Measurements from ENCODE around the gene CHAF1B.

DNA sequence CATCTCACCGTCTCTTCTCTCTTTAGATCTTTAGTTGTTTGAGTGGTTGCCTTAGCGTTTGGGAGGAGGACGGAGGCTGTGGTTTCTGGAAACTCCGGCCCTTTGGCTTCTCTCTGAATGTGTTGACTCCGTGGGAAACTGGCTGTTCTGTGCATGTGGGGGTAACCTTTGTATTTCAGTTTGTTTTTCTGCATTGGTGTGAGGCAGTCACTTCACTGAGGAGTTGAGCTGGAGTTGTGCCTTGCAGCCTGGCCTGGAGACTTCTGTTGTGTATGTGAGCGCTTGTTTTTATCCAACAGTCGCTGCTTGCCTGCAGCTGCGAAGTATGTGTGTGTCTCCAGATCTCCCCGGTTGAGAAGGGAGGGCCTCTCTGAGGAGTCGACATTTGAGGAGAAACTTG, 61.1 kb downstream of the CHAF1B start:
- TF ChIP-seq SP2 (IDR thresholded peaks at IDR 0.05; ENCODE audit: extremely low read depth, low read depth, low read length, poor library complexity, severe bottlenecking) (no peak), SLC30A9 (CRISPR knock-in tag; IDR thresholded peaks at IDR 0.05) (no peak), EZH2 (IDR thresholded peaks at IDR 0.05; ENCODE audit: borderline replicate concordance, low read depth, low read length) (no peak), SPI1 (IDR thresholded peaks at IDR 0.05; ENCODE audit: borderline replicate concordance, low read depth, low read length) (no peak), NR3C1 (CRISPR knock-in tag; IDR thresholded peaks at IDR 0.05) (no peak), ILF3 (IDR thresholded peaks at IDR 0.05; ENCODE audit: borderline replicate concordance) (no peak), ZNF263 (CRISPR knock-in tag; IDR thresholded peaks at IDR 0.05; ENCODE audit: borderline replicate concordance) (no peak), POLR2A (conservative IDR thresholded peaks at IDR 0.05) (no peak), ZFP30 (CRISPR knock-in tag; IDR thresholded peaks at IDR 0.05; ENCODE audit: borderline replicate concordance) (no peak), EGR1 (conservative IDR thresholded peaks at IDR 0.05) (no peak), BRD4 (IDR thresholded peaks at IDR 0.05) (no peak), RAD21 (CRISPR knock-in tag; conservative IDR thresholded peaks at IDR 0.05 in 1 of 2, IDR thresholded peaks at IDR 0.05 in 1 of 2) (no peak)
- TF ChIP-seq, protein P1, sequence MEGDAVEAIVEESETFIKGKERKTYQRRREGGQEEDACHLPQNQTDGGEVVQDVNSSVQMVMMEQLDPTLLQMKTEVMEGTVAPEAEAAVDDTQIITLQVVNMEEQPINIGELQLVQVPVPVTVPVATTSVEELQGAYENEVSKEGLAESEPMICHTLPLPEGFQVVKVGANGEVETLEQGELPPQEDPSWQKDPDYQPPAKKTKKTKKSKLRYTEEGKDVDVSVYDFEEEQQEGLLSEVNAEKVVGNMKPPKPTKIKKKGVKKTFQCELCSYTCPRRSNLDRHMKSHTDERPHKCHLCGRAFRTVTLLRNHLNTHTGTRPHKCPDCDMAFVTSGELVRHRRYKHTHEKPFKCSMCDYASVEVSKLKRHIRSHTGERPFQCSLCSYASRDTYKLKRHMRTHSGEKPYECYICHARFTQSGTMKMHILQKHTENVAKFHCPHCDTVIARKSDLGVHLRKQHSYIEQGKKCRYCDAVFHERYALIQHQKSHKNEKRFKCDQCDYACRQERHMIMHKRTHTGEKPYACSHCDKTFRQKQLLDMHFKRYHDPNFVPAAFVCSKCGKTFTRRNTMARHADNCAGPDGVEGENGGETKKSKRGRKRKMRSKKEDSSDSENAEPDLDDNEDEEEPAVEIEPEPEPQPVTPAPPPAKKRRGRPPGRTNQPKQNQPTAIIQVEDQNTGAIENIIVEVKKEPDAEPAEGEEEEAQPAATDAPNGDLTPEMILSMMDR (IDR thresholded peaks at IDR 0.05 in 2 of 3, conservative IDR thresholded peaks at IDR 0.05 in 1 of 3; ENCODE audit: insufficient read depth in 2 of 3, low read depth in 1 of 3, low read length in 3 of 3): no peak
- TF ChIP-seq, protein P2, sequence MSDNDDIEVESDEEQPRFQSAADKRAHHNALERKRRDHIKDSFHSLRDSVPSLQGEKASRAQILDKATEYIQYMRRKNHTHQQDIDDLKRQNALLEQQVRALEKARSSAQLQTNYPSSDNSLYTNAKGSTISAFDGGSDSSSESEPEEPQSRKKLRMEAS (CRISPR knock-in tag; IDR thresholded peaks at IDR 0.05): no peak
